SU-DHL-6 (cell line): ENCODE measurements around the gene AKR1C3.

ENCODE experiments used
- H2AFZ ChIP-seq: fragments of 200-600 bp; sonication (generic); 2 replicates; pipeline ENCODE4 v1.6.1; 2014; ENCODE audit warnings: low read depth, mild to moderate bottlenecking, moderate library complexity, mixed read lengths, antibody characterized with exemption, low read length; ENCODE audit not compliant: severe bottlenecking
- H3F3A ChIP-seq: fragments of 200-600 bp; shearing (Covaris generic); 2 replicates; pipeline ENCODE4 v1.6.0; 2016; ENCODE audit warnings: antibody characterized with exemption, mild to moderate bottlenecking; ENCODE audit not compliant: insufficient read depth
- H3K27ac ChIP-seq: fragments of 200-600 bp; sonication (generic); 2 replicates; pipeline ENCODE4 v1.5.1; 2016; ENCODE audit warnings: low read depth, mild to moderate bottlenecking, low read length, moderate library complexity, mixed read lengths
- H3K27me3 ChIP-seq: fragments of 200-600 bp; sonication (generic), shearing (Covaris generic); 2 replicates; pipeline ENCODE4 v1.6.0; 2014; ENCODE audit warnings: mild to moderate bottlenecking, low read length
- H3K36me3 ChIP-seq: fragments of 200-600 bp; sonication (generic); 2 replicates; pipeline ENCODE4 v1.6.1; 2014; ENCODE audit warnings: mild to moderate bottlenecking, low read length, mixed read lengths
- H3K4me2 ChIP-seq: fragments of 300-600, 200-600 bp; shearing (Covaris generic), sonication (generic); 2 replicates; pipeline ENCODE4 v1.6.0; 2014; ENCODE audit warnings: low read length, low read depth, mild to moderate bottlenecking; ENCODE audit not compliant: poor library complexity, severe bottlenecking
- H3K4me3 ChIP-seq: fragments of 200-600 bp; sonication (generic); 2 replicates; pipeline ENCODE4 v1.5.1; 2014; ENCODE audit warnings: antibody characterized with exemption, low read length, mild to moderate bottlenecking, mixed read lengths; ENCODE audit not compliant: insufficient read depth, poor library complexity, severe bottlenecking
- H3K79me2 ChIP-seq: fragments of 200-600 bp; sonication (generic); 2 replicates; pipeline ENCODE4 v1.6.1; 2014; ENCODE audit warnings: mild to moderate bottlenecking, low read length, moderate library complexity; ENCODE audit not compliant: insufficient read depth
- H3K9ac ChIP-seq: fragments of 200-600 bp; sonication (generic); 2 replicates; pipeline ENCODE4 v1.7.0; 2014; ENCODE audit warnings: mild to moderate bottlenecking, low read length
- H3K9me2 ChIP-seq: fragments of 200-600 bp; sonication (generic); replicated peaks from 2 replicates; pipeline ENCODE4 v1.6.1; 2014; ENCODE audit warnings: low read length; ENCODE audit not compliant: insufficient read depth
- H3K9me3 ChIP-seq: fragments of 200-600 bp; sonication (generic); 2 replicates; pipeline ENCODE4 v1.6.1; 2014; ENCODE audit warnings: low read length, mixed read lengths; ENCODE audit not compliant: insufficient read depth
- H4K20me1 ChIP-seq: fragments of 200-600 bp; sonication (generic); 2 replicates; pipeline ENCODE4 v1.6.1; 2014; ENCODE audit warnings: low read depth, mild to moderate bottlenecking, antibody characterized with exemption, low read length, moderate library complexity, mixed read lengths
- CTCF ChIP-seq: fragments of 200-600 bp; sonication (generic); IDR thresholded peaks from one replicate; pipeline ENCODE4 v1.5.1; 2017; ENCODE audit warnings: antibody characterized with exemption, mild to moderate bottlenecking, low read length, moderate library complexity; ENCODE audit not compliant: insufficient read depth, poor library complexity, severe bottlenecking
- EZH2phosphoT487 ChIP-seq: fragments of 200-600 bp; sonication (generic), shearing (Covaris generic); conservative IDR thresholded peaks from 2 replicates; pipeline ENCODE4 v1.6.1; 2018; ENCODE audit warnings: mild to moderate bottlenecking, antibody characterized with exemption, low read length, moderate library complexity, mixed read lengths

AKR1C3 gene

DNA sequence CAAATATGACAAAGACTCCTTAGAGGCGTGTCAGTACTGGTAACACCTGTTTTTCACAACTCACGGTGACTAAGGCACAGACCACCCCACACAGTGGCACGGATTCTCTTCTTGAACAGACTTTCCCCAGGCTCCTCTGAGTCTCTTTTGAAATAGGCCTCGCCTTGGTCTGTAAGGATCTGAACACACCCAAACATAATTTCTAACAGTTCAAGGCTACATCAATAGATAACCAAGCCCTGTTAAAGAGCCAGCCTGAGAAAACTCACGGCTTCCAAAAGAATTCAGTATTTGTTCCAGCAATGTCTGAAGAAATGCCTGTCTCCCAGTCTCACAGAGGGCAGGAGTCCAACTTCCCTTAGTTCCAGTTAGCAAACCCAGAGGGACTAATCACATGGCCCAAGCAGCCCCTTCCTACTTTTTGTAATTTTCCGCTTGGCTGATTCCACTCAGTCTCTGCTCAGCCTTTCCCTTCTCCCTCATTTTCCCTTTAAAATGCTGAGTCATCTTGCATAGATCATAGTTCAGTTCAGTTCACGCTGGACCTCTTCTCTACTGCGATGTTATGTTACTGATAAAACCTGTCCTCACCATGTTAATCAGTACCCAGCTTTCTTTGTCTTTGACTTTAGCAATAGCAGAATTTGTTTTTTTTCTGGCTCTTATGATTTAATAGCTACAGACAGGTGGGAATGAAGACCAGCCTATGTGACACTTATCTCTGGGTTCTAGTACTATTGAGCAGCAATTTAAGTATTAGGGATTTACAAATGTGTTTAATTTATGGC, 22.6 kb upstream of the AKR1C3 start:
- Histone ChIP-seq H4K20me1 (no peaks in the 10 kb centered on the region), H3K27me3 (no peaks in the 10 kb centered on the region), H3K36me3 (no peaks in the 10 kb centered on the region), H3K9me3 (no peaks in the 10 kb centered on the region), H3K79me2 (no peaks in the 10 kb centered on the region), H3F3A (no peaks in the 10 kb centered on the region), H2AFZ (no peak overlapping the region), H3K9ac (no peak overlapping the region), H3K27ac (no peak overlapping the region), H3K4me2 (no peak overlapping the region), H3K4me3 (no peak overlapping the region), H3K9me2 (no peaks in the 10 kb centered on the region)
- TF ChIP-seq CTCF = no peak
- TF ChIP-seq EZH2phosphoT487 = no peak

- Histone ChIP-seq H3K27ac (no peak overlapping the region), H3K9ac (no peak overlapping the region), H3K9me3 (no peaks in the 10 kb centered on the region), H3K79me2 (no peaks in the 10 kb centered on the region), H3K9me2 (no peaks in the 10 kb centered on the region), H3K27me3 (no peaks in the 10 kb centered on the region), H3F3A (no peaks in the 10 kb centered on the region), H2AFZ (no peak overlapping the region), H4K20me1 (no peaks in the 10 kb centered on the region), H3K4me3 (no peak overlapping the region), H3K36me3 (no peaks in the 10 kb centered on the region), H3K4me2 (no peak overlapping the region)
- TF ChIP-seq EZH2phosphoT487 (no peak), CTCF (no peak)
Measured at GRCh38 chr10:5073659-5074058, 20.6 kb upstream of the AKR1C3 start.

DNA sequence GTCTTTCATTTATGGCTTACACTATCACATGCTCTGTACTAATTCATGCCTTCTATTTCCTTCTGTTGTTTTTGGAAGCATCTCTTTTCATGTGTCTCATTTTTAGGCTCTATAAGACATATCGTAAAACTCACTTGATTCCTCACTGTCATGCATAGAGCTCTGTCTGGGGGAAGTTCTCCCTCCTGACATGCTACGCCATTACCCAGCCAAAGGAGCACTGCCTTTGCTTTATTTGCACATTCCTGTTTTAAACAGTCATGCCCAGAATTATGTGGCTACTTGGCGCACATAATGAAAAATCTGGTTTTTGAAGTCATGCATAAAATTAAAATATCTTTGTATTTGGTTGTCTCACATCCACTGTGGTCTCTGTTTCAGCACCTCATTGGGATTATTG, 17.6 kb upstream of the AKR1C3 start:
- Histone ChIP-seq H3F3A (no peaks in the 10 kb centered on the region), H3K27me3 (no peaks in the 10 kb centered on the region), H3K79me2 (no peaks in the 10 kb centered on the region), H3K9me3 (no peaks in the 10 kb centered on the region), H3K9ac (no peak overlapping the region), H3K27ac (no peak overlapping the region), H2AFZ (no peak overlapping the region), H4K20me1 (no peaks in the 10 kb centered on the region), H3K36me3 (no peaks in the 10 kb centered on the region), H3K9me2 (no peaks in the 10 kb centered on the region), H3K4me2 (no peak overlapping the region), H3K4me3 (no peak overlapping the region)
- TF ChIP-seq EZH2phosphoT487 (no peak), CTCF (no peak)
